Neural progenitor cell (in vitro differentiated cells): ENCODE data around the gene ACACB. TPM values are rescaled to one million over a fixed set of nuclear protein-coding genes. Genes with fewer than 3 reads are reported as not detected.
A peak's percentile ranks its signal among the peaks of the same experiment; 100 is the strongest.

Experiments used
- DNase-seq: peaks from one replicate; pipeline ENCODE4 v3.0.0-alpha.2; 2016; ENCODE audit warnings: low spot score
- H2AFZ ChIP-seq: fragments of 200-600 bp; sonication (generic); replicated peaks from 2 replicates; pipeline ENCODE4 v1.6.1; 2016; ENCODE audit warnings: antibody characterized with exemption
- H3F3A ChIP-seq: fragments of 200-600 bp; sonication (generic); 2 replicates; pipeline ENCODE4 v1.6.1; 2016; ENCODE audit warnings: antibody characterized with exemption, low read depth
- H3K27ac ChIP-seq: fragments of 200-600 bp; sonication (generic); 2 replicates; pipeline ENCODE4 v1.5.1; 2016; ENCODE audit warnings: mild to moderate bottlenecking
- H3K27me3 ChIP-seq: fragments of 200-600 bp; sonication (generic); 2 replicates; pipeline ENCODE4 v1.6.1; 2016; ENCODE audit warnings: mild to moderate bottlenecking, moderate library complexity
- H3K36me3 ChIP-seq: fragments of 200-600 bp; sonication (generic); 2 replicates; pipeline ENCODE4 v1.5.1; 2016
- H3K4me1 ChIP-seq: fragments of 200-600 bp; sonication (generic); 2 replicates; pipeline ENCODE4 v1.6.1; 2016; ENCODE audit warnings: mixed run types
- H3K4me2 ChIP-seq: fragments of 200-600 bp; sonication (generic); 2 replicates; pipeline ENCODE4 v1.6.1; 2016
- H3K4me3 ChIP-seq: fragments of 200-600 bp; sonication (generic); 2 replicates; pipeline ENCODE4 v1.5.1; 2016
- H3K79me2 ChIP-seq: fragments of 200-600 bp; sonication (generic); 2 replicates; pipeline ENCODE4 v1.6.1; 2016; ENCODE audit warnings: low read depth
- H3K9ac ChIP-seq: fragments of 200-600 bp; sonication (generic); 2 replicates; pipeline ENCODE4 v1.6.1; 2016
- H3K9me3 ChIP-seq: fragments of 200-600 bp; sonication (generic); 2 replicates; pipeline ENCODE4 v1.5.1; 2016; ENCODE audit warnings: low read depth
- H4K20me1 ChIP-seq: fragments of 200-600 bp; sonication (generic); 2 replicates; pipeline ENCODE4 v1.6.1; 2016; ENCODE audit warnings: low read depth
- H3K27ac Mint-ChIP-seq: 3 replicates; pipeline ENCODE4 v1.8.0; 2021; ENCODE audit warnings: mixed read lengths
- H3K27me3 Mint-ChIP-seq: 2 replicates; pipeline ENCODE4 v1.8.0; 2022; ENCODE audit warnings: low read depth, mild to moderate bottlenecking, inconsistent platforms, moderate library complexity, mixed read lengths; ENCODE audit not compliant: insufficient read depth
- H3K36me3 Mint-ChIP-seq: 3 replicates; pipeline ENCODE4 v1.8.0; 2021; ENCODE audit warnings: mixed read lengths
- H3K4me1 Mint-ChIP-seq: 3 replicates; pipeline ENCODE4 v1.8.0; 2021; ENCODE audit warnings: mixed read lengths
- H3K4me3 Mint-ChIP-seq: 3 replicates; pipeline ENCODE4 v1.8.0; 2021; ENCODE audit warnings: mild to moderate bottlenecking, moderate library complexity, mixed read lengths
- H3K9me3 Mint-ChIP-seq: 3 replicates; pipeline ENCODE4 v1.8.0; 2020; ENCODE audit warnings: mixed read lengths
- CTCF ChIP-seq: fragments of 200-600 bp; sonication (generic); IDR thresholded peaks from 2 replicates; pipeline ENCODE4 v1.5.1; 2017; ENCODE audit warnings: antibody characterized with exemption, mild to moderate bottlenecking
- EZH2 ChIP-seq: fragments of 200-600 bp; sonication (generic); IDR thresholded peaks from 2 replicates; pipeline ENCODE4 v1.6.1; 2017; ENCODE audit warnings: antibody characterized with exemption, mild to moderate bottlenecking, moderate library complexity
- EZH2phosphoT487 ChIP-seq: fragments of 200-600 bp; sonication (generic); IDR thresholded peaks from 2 replicates; pipeline ENCODE4 v1.6.1; 2017; ENCODE audit warnings: antibody characterized with exemption
- total RNA-seq: library from RNA; depleted of rRNA; stranded (reverse); fragments of >200 nt; gene quantifications from 2 replicates; pipeline ENCODE4 v1.2.3, GENCODE V29; 2015; ENCODE audit warnings: low replicate concordance

Gene ACACB
- total RNA-seq, 1 donor from 2014 or later, result 2.4 TPM

DNA sequence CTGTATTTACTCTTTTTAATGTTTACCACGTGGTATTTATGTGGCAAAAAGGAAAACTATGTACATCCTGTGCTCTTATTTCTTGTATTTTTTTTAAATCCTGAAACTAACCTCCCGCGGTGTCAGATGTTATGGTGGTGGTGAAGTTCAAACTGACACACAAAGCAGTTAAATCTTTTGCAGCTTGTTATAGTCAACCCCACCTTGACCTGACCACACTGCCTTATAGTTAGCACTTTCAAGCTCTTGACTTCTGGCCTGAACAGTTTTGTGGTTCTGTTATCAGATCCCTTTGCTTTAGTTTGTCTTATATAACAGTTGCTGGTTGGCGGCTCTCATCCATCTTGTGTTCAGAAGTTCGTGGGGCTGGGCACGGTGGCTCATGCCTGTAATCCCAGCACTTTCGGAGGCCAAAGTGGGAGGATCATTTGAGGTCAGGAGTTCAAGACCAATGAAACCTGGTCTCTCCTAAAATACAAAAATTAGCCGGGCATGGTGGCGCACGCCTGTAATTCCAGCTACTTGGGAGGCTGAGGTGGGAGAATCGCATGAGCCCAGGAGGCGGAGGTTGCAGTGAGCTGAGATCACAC is 16.9 kb upstream of the ACACB start:
- no peak for DNase-seq
- peak overlapping the region; percentile 85 for H3K4me2 ChIP-seq
- no peaks in the 10 kb centered on the region for H3K9me3 ChIP-seq
- no peak overlapping the region for H3K9ac ChIP-seq
- no peak for TF ChIP-seq EZH2
- TF ChIP-seq EZH2phosphoT487, result no peak
- no peak for TF ChIP-seq CTCF
- H2AFZ ChIP-seq, result no peak overlapping the region
- peak overlapping the region; percentile 73 for H3K4me3 ChIP-seq
- peaks cover 14% of the 10 kb centered on the region for H3F3A ChIP-seq
- H3K27ac ChIP-seq, result no peak overlapping the region
- peaks cover 18% of the 10 kb centered on the region for H4K20me1 ChIP-seq
- Mint-ChIP-seq H3K9me3 (no peaks in the 10 kb centered on the region), H3K36me3 (peaks cover 28% of the 10 kb centered on the region), H3K27me3 (peaks cover 4% of the 10 kb centered on the region), H3K27ac (no peak overlapping the region), H3K4me3 (peak overlapping the region; percentile 90), H3K4me1 (peaks cover 19% of the 10 kb centered on the region)
- peaks cover 3% of the 10 kb centered on the region for H3K36me3 ChIP-seq
- H3K79me2 ChIP-seq, result peaks cover 39% of the 10 kb centered on the region
- H3K27me3 ChIP-seq, result no peaks in the 10 kb centered on the region
- peaks cover 5% of the 10 kb centered on the region for H3K4me1 ChIP-seq

- Mint-ChIP-seq H3K9me3 (no peaks in the 10 kb centered on the region), H3K27me3 (peaks cover 4% of the 10 kb centered on the region), H3K27ac (no peak overlapping the region), H3K4me1 (peaks cover 17% of the 10 kb centered on the region), H3K4me3 (no peak overlapping the region), H3K36me3 (peaks cover 34% of the 10 kb centered on the region)
- H3K9ac ChIP-seq, result no peak overlapping the region
- peaks cover 14% of the 10 kb centered on the region for H3F3A ChIP-seq
- H3K27me3 ChIP-seq, result no peaks in the 10 kb centered on the region
- peaks cover 5% of the 10 kb centered on the region for H3K4me1 ChIP-seq
- H4K20me1 ChIP-seq, result peaks cover 21% of the 10 kb centered on the region
- no peak for TF ChIP-seq EZH2phosphoT487
- no peak for TF ChIP-seq EZH2
- no peak for TF ChIP-seq CTCF
- H3K27ac ChIP-seq, result no peak overlapping the region
- DNase-seq, result no peak
- no peak overlapping the region for H2AFZ ChIP-seq
- H3K4me2 ChIP-seq, result no peak overlapping the region
- H3K4me3 ChIP-seq, result no peak overlapping the region
- no peaks in the 10 kb centered on the region for H3K9me3 ChIP-seq
- peaks cover 3% of the 10 kb centered on the region for H3K36me3 ChIP-seq
- H3K79me2 ChIP-seq, result peaks cover 39% of the 10 kb centered on the region
Observed at GRCh38 chr12:109100741-109101140, 15.6 kb upstream of the ACACB start.

DNA sequence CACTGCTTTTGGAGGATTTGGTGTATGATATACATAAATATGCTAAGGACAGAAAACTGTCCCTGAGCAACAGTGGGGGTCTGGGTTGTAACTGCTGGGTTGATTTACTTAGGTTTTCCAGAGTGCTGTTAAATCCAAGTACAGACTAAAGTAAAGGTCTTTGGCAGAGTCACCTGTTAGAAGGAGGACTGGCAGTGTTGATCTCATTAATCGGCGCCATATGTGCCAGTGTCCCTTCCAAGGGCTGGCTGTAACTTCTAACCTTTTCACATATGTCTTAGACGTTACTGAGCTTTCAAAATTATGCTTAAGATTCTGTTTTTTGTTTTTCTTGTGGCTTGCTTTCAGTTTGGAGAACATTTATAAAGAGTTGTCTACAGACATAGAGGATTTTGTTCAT is 13.9 kb upstream of the ACACB start:
- Histone ChIP-seq H3K79me2 (peaks cover 39% of the 10 kb centered on the region), H3K27me3 (no peaks in the 10 kb centered on the region), H3K4me1 (peaks cover 5% of the 10 kb centered on the region), H2AFZ (no peak overlapping the region), H3K9me3 (no peaks in the 10 kb centered on the region), H3K9ac (no peak overlapping the region), H3K27ac (no peak overlapping the region), H4K20me1 (peaks cover 21% of the 10 kb centered on the region), H3F3A (peaks cover 2% of the 10 kb centered on the region), H3K36me3 (peaks cover 3% of the 10 kb centered on the region), H3K4me2 (no peak overlapping the region), H3K4me3 (no peak overlapping the region)
- TF ChIP-seq EZH2, result no peak
- no peak for TF ChIP-seq CTCF
- TF ChIP-seq EZH2phosphoT487, result no peak
- H3K4me1 Mint-ChIP-seq, result peaks cover 13% of the 10 kb centered on the region
- no peak overlapping the region for H3K4me3 Mint-ChIP-seq
- H3K9me3 Mint-ChIP-seq, result no peaks in the 10 kb centered on the region
- peaks cover 36% of the 10 kb centered on the region for H3K36me3 Mint-ChIP-seq
- no peak overlapping the region for H3K27ac Mint-ChIP-seq
- DNase-seq, result no peak
- H3K27me3 Mint-ChIP-seq, result peaks cover 2% of the 10 kb centered on the region
